ENCODE measurements around the gene CFAP77.

DNA sequence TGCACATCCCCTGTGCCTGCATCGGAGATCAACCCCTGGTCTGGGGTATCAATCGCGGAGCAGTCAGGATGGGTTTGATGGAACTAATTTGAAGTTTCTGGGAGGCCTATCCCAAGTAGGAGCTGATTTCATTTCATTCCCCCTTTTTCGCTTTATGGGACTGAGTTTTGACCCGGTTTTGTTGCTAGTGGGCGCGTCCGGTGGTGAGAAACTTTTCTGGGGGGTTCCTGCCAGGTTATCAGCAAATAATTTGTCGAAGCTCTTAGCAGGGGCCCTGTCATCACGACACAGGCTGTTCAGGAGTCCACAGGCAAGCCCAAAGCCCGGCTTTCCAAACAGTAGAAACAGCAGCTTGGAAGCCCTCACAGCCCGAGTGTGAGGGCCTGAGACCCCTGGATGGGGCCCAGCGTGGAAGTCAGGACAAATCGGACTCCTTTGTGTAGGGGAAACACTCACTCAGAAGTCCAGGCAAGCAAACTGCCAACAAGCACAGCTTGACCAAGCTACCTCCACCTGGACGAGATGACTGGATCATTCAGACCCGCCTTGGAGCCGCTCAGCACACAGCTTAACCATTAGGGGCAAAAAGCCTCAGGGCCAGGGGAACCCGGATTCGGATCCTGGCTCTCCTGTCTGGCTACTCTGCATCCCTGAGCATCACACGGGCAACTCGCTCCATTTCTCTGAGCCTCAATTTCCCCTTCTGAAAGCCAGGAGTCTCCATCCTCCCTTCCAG lies 108.0 kb downstream of the CFAP77 start:
- TF ChIP-seq CTCF (conservative IDR thresholded peaks at IDR 0.05; ENCODE audit: low read depth, low read length): no peak
- no peak for TF ChIP-seq EZH2phosphoT487 (IDR thresholded peaks at IDR 0.05; ENCODE audit: borderline replicate concordance, low read length)
- TF ChIP-seq EZH2 (IDR thresholded peaks at IDR 0.05; ENCODE audit: low read length, unreplicated experiment): no peak

All from PC-3 (cell line).